Activated T-helper 1 cell treated with Interleukin-2 at 50 U/mL for 16 hours (primary cell): ENCODE measurements around the gene TMEM250.

ENCODE experiments used
- DNase-seq: peaks from one replicate; pipeline ENCODE4 v3.0.0-alpha.2; 2020; ENCODE audit warnings: low read depth

The TMEM250 gene

DNA sequence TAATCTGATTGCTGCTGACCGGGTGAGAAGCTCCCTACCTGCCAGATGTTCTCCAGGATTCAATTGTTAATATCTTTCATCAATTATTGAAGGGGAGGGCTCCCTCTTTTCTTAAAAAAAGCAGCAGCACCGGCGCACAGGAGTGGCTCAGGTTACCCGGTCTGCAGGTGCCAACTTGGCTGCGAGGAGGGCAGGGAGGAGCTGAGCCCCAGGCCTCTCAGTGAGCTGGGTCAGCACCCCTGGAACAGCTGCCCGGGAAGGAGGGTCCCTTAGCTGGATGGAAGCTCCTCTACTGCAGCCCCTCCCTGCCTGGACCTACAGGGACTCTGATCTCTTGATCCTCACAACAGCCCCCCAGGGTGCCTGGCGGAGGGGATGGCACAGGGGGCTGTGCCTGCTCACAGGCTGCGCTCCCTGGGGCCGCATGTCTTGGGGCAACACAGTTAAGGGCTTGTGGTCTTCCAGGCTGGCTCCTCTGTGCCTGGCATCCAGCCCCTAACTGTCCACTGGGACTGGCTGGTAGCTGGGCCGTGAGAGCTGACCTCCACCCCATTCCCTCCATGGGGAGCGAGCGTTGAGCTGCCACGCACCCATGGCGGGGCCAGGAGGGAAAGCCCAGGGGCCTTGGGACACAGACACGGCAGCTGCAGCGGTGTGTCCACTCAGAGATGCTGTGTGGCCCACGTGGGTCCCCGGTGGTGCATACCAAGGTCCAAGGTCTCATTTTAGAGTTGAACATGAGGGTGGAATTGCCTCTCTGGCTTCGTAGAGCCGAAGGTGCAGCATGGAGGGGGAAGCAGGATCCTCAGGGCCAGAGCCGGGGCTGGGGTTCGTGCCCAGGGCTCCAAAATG lies 28.6 kb upstream of the TMEM250 start:
- DNase-seq, result no peak

DNA sequence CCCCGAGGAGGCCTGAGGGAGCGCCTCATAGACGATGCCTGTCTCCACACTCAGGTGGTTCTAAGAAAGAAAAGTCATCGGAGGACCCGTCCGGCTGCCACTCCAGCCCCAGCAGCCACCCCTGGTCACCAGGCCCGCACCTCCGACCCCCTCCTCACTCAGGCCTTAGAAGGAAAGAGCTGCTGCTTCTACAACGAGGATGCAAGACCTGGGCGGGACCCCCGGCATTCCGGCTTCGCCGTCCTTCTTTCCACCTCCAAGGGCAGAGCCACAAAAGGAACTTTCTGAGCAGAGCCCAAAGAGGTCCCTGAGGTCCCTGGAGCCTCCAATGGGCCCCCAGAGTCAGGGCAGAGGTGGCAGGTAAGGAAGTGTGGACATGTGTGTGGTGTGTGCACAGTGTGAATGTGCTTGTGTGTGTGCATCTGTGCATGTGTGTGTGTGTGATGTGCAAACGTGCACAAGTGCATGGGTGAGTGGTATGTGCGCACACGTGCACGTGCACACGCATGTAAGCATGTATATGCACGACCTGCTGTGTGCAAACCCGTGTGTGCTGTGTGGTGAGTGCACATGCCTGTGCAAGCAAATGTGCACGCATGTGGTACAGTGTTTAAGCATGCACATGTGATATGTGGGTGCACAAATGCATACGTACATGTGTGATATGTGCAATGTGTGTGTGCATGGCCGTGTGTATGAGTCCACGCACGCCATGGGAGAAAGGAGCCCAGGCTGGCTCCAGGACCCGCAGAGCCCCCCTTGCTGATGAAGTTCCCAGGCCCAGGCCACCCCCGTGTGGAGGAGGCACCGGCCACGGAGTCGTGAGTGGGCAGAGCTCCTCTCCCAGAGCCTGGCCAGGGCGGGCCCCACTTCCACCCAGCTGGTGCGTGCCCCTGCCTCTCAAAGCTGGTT lies 27.7 kb upstream of the TMEM250 start:
- no peak for DNase-seq

DNA sequence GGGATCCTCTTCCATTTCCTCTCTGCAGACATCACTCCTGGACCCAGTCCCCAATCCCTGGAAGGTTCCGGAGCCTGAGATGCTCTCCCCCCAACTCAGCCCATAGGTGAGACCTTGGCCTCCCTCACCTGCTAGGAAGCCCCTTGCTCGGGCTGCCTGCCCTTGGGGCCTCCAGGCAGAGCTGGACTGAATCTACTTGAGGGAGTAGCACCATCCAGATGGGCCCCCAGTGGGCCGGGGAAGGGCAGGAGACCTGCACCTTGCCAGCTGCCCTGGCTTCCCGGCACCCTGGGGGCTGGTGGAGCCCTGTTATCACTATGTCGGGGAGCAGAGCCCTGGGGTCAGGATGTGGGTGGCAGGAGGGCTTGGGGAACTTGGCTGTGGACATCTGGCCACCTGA lies 26.9 kb upstream of the TMEM250 start:
- no peak for DNase-seq

DNA sequence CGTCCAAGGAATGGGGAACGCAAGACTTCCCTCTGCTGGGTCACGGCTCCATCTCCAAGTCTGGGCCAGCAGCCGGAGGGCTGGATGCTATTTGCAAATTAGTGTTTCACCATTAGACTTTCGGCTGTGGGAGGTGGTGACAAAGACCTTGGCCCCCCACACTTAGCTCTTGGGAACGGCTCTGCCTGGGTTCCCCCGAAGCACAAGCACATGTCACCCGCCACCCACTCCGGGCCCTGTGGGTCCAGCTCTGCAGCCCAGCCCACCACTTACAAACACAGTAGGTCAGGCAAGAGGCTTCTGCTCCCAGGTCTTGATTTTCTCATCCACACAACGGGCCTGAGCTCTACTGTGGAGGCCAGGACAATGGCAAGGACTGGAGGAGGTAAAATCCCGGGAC lies 25.8 kb upstream of the TMEM250 start:
- no peak for DNase-seq

DNA sequence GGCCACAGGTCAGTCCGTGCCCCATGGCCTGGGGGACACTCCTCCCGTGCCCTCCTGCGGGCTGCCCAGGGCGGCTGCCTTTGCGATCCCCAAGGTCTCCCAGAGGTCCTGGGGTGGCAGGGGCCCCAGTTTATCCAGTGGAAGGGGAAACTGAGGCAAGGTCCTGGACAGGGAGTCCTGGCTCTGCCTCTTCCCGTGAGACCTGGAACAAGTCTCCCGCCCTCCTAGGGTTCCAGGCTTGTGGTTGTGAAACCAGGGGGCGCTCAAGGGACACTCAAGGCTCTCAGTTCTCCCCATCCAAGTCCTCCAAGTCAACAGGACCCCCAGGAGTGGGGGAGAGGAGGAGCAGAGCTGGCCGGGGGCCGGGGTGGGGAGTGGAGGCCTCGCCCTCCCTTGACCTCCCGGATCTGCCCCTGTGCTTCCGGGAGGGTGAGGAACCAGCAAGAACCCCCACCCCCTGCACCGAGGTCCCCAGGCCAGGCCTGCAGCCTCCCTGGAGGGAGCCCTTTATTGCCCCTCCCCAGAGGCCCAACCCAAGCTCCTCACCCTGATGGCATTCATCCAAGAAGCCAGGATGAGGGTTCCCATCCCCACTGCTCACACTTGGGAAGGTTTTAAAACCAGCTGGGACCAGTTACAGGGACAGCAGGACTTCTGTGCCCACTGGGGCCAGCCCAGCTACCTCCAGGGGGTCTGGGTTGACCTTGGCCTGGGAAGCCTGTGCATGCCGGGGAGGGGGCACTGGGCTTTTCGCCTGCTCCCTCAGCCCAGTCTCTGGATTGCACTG lies 24.7 kb upstream of the TMEM250 start:
- no peak for DNase-seq

DNA sequence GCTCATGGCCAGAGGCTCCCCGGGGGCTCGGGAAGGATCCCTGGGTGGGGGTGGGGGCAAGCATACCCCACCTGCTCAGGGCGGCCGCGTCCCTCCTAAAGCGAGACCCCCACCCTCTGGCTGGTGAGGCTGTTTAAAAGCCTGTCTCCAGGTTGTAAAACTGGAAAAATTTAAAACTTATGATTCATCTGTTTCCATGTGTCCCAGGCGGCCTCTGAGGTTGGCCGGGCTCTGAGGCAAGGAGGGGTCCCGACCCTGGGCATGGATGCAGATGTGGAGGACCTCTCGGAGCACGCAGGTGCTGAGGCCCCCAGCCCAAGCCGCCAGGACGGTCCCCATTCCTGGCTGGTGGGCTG lies 24.2 kb upstream of the TMEM250 start:
- no peak for DNase-seq

DNA sequence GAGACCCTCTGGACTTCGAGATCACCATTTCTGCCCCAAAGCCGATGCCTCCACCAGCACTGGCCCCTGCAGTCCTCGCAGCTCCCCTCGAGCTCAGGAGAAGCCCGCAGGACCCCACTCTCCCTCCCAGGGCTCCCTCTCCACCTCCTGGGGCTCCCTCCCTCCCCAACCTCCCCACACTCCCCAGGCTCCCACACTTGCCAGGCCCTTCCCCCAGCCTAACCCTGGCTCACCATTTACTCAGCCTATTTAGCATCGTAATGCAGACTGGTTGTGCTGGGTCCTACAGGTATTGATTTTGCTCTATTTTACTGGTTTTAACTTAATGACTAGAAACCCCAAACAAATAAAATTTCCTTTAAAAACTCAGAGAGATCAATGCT lies 23.7 kb upstream of the TMEM250 start:
- no peak for DNase-seq

DNA sequence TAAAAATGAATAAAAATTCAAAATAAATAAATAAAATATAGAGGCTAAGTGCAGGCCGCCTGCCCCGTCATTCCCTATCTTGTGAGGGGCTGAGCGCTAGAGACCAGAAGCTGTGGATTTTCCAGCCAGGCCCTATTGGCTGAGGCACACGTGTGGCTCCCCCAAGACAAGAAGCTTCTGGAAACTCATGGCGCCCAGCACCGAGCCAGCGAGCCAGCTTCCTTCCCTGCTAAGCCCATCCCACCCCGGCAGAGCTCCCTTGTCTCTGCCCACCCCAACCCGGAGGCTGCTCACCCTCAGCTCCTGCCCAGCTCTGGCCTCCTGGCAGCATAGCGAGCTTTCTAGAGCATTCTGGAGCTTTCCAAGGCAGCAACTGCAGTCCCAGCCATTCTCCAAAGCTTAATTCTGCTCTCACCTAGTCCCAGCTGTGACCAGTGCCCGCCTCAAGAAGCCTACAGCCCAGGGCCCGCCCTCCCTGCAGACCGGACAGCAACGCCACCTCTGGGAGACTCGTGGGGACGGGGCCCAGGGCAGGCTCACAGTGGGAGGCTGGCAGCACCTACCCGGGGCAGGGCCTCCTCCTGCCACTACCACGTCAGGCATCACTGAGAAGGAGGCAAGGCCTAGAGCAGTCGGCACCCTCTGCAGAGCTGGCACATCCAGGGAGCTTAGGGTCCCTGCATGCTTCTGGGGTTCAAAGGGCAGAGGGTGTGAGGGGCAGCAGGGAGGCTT lies 23.2 kb upstream of the TMEM250 start:
- no peak for DNase-seq

DNA sequence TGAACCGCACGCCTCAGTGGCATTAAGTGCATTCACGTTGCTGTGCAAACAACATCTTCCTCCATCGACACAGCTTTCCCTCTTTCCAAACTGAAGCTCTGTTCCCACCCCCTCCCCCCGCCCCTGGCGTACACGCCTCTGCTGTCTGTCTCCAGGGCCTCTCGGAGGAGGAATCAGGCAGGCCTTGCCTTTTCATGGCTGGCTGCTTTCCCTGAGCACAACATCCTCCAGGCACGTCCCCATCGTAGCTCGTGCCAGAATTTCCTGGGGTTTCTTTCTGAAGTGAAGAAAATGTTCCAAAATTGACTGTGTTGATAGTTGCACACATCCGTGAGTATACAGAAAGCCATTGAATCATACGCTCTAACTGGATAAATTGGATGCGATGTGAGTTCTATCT lies 22.3 kb upstream of the TMEM250 start:
- DNase-seq, result no peak

DNA sequence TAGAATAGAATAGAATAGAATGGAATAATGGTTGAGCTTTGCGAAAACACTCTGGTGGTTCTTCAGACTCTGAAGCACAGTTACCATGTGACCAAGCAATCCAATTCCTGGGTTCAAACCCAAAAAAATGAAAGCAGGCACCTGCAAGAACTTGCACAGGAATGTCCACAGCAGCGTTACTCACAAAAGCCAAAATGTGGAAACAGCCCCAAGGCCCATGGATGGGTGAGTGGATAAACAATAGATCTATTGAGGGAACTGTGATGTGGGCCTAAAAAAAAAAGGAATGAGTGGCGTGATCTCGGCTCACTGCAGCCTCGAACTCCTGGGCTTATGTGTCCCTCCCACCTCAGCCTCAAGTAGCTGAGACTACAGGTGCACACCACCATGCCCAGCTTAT lies 21.4 kb upstream of the TMEM250 start:
- DNase-seq, result no peak

DNA sequence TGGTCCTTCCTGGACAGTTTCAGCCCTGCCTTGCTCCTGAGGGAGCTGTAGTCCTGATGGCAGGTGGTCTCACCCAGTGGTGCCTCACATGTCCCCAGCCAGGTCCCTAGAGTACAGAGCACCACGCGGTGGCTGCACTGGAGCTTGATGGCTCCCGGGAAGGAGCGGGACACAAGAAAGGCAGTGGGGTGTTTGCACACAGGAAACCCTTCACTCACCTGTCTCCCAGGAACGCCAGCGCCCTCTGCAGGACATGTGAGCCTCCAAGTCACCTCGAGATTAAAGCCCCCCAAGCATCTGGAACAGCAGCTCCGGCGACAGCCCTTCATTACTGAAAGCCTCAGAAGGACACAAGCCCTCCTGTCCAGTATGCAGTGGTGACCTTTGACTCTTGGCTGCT lies 19.9 kb upstream of the TMEM250 start:
- DNase-seq, result no peak

DNA sequence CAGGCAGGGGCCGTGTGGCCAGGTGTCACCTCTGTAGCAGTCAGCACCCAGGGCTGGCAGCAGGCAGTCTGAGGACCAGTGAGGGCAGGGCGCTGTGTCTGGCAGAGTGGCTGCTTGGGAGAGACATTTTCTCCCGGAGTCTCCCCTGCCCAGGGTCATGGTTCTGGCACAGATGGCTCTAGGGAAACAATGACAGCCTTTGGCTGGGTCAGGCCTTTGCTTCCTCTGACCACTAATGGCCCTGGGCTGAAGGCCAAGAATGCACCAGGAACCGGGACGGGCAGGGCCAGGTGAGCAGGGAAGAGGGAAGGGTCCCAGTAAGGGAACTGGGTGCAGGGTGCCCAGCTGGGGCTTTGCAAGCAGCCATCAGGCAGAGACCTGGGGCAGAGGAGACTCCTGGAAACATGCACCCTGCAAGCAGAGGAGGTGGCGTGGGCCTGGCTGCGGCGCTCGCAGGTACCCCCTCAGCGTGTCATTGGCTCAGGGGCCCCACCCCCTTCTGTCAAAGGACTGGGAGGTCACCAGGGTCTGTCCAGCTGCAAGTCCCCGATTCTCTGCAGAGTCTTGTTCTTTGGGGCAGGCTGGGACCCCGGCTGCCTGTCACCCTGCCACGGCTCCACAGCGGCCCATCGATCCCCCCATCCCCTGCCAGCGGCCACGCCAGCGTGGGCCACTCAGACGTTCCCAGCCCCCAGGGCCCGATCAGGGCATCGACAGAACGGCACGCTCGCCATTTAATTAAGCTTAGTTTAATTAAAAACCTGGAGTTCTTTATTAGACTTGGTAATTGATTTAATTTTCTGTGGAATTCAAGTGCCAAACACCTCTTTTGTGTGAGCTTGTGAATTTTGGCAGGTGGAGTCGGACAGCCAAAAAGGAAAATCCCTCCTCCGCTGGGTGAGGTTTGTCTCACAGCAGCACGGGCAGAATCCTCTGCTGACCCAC lies 18.9 kb upstream of the TMEM250 start:
- no peak for DNase-seq

DNA sequence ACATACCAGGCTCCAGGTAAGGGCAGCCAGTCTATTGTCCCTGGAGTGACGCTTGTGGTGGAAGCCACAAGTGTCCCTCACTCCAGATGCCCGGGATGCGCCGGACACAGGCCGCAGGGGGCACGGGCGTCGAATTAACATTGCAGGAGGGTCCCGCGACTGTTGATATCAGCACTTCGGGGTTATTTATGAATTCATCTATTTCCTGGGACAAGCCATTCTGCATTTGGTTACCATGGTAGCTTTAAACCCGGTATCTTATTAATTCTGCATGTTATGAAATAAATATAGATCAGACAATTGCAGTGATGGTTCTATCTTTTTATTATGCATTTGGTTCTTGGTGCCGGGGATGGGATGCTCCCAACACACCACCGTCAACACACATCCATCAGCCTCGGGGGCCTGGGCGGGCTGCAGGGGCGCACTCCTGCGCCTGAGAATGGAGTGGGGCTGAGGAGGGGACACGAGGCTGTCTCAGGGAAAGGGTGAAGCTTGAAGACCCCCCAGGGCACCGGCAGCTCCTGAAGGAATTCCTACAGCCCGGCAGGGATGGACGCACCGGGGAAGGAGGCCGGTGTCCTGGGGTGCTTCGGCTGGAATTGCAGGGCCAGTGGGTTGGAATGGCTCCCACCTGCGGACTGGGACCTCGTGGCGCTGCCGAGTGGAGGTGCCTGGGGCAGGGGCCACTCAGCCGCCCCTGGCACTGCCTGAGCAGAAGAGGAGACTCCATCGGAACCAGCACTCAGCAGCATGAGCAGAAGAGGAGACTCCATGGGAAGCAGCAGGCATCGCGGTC lies 17.7 kb upstream of the TMEM250 start:
- DNase-seq, result no peak

DNA sequence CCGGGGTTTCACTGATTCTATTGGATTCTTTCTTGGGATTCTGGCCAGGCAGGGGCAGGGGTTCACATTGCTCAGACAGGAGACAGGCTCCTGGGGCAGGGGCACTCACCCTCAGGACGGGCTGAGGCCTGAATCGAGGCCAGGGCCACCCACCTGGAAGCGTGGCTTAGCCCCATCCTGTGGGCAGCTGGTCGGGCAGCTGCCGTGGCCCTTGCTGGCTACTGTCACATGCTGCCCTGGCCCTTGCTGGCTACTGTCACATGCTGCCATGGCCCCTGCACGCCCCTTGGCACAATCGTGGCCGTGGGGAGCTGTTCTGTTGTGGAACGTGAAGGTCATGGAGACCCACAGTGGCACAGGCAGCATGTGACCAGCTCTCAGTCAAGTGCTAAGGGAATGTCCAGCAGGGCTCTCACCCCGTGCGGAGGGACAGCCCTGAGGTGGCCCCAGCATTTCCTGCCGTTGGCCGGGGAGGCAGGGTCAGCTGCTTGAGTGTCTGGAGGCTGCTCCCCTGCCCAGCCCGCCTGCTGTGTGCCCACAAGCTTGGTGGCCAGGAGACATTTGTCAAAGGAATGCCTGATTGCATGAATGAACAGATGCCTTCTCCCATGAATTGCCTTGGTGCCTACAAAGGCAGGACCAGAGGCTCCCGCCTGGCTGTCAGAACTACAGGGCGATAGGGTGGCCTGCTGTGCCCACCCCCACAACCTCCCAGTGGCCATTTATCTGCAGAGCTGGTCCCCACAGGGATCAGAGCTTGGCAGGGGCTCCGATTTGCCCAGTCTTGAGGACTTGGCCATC lies 16.9 kb upstream of the TMEM250 start:
- no peak for DNase-seq

DNA sequence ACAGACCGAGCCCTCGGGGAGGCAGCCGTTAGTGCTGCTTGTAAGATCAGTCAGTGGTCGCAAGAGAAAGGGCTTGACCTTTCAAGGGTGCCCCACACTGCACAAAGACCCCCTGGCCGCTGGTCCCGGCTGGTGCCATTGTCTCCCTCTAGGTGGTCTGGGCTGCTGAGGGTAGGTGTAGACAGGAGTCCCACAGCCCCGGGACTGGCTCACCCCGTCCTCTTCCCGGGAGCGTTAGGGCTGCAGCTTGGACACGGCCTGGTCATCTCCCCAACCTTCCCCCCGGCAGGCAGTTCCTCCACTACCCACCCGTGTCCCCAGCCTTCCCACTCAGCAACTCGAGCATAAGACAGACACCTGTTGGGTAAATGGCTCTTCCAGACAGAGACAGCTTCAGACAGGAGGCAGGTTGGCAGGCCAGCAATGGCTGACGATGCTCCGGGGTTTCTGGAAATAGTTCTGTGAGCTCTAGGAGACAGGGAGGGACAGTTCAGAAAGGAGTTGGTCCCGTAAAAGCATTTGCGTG lies 15.3 kb upstream of the TMEM250 start:
- no peak for DNase-seq

DNA sequence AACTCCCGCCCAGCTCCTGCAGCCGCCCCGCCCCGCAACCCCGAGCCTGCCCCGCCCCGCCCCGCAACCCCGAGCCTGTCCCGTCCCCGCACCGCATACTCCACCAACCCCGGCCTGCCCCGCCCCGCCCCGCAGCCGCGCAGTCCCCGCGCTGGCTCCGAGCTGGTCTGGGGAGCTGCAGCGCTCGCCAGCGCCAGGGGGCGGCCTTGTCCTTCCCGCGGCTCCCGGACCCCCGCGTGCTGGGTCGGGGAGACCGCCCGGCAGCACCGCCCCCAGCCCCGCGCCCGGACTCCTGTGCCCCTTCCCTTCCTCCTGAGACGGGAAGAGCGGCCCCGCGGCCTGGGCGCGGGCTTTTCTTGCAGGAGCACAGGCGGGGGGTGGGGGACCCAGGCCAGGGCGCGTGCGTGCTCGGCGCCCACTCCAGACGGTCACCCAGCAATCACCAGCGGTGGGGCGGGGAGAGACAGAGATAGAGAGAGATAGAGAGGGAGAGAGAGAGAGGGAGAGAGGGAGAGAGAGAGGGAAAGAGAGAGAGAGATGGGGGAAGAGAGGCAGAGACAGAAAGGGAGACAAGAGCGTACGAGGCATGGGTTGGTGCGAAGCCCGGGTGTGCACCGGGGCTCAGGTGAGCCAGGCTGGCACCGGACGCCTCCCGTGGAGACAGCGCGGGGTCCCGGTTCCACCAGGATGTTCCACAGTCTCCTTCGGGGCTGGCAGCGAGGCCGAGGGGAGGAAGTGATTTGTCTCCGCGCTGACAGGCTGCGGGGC lies 14.7 kb upstream of the TMEM250 start:
- no peak for DNase-seq

DNA sequence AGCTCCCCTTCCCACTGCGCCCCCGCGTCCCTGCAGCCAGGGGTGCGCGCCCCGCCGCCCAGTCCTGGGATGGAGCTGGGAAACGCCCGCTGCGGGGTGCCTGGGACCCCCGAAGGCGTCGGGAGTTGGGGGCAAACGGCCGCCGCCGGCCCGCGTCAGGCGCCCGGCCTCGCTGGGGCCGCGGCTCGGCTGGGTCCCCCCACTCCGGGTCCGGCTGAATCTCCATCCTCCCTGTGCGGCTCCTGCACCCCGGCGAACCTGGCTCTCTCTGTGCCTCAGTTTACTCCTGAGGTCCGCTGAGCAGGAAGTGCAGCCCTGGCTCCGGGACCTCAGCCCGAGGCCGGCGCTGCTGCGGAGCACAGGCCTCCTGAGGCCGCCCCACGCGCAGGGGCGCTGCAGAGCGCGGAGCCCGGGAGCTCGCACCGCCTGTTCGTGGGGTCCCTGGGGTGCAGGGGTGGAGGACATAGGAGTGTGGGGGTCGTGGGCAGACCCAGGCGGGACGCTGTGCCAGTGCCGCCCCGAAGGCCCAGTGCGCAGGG lies 13.9 kb upstream of the TMEM250 start:
- no peak for DNase-seq
